ENCODE results near the gene MDM1.

Gene MDM1

GRCh38 chr12:68319988-68320623 is 12.1 kb downstream of the MDM1 start:
- DNase-seq = no peak

GRCh38 chr12:68317047-68317667 is 15.0 kb downstream of the MDM1 start:
- peak; percentile 18 for DNase-seq

- no peak for DNase-seq
Measured at GRCh38 chr12:68310370-68310769, 21.8 kb downstream of the MDM1 start.

GRCh38 chr12:68306564-68306963 is 25.6 kb downstream of the MDM1 start:
- DNase-seq = no peak

GRCh38 chr12:68305278-68305677 is 26.9 kb downstream of the MDM1 start:
- no peak for DNase-seq

- DNase-seq = no peak
Measured at GRCh38 chr12:68304626-68305025, 27.5 kb downstream of the MDM1 start.

- no peak for DNase-seq
Measured at GRCh38 chr12:68303850-68304249, 28.3 kb downstream of the MDM1 start.

GRCh38 chr12:68297929-68298328 is 34.2 kb downstream of the MDM1 start:
- no peak for DNase-seq

- no peak for DNase-seq
Measured at GRCh38 chr12:68294251-68294650, 37.9 kb downstream of the MDM1 start.

- no peak for DNase-seq
Measured at GRCh38 chr12:68293347-68293746, 38.8 kb downstream of the MDM1 start.

GRCh38 chr12:68292151-68292943 is 39.8 kb downstream of the MDM1 start:
- DNase-seq = no peak

- DNase-seq = no peak
Measured at GRCh38 chr12:68291396-68292036, 40.6 kb downstream of the MDM1 start.

GRCh38 chr12:68290126-68290525 is 42.0 kb downstream of the MDM1 start:
- peak; percentile 17 for DNase-seq

- no peak for DNase-seq
Measured at GRCh38 chr12:68287106-68287505, 45.1 kb downstream of the MDM1 start.

- no peak for DNase-seq
Measured at GRCh38 chr12:68286396-68286795, 45.8 kb downstream of the MDM1 start.

GRCh38 chr12:68285541-68285940 is 46.6 kb downstream of the MDM1 start:
- DNase-seq = no peak

GRCh38 chr12:68281322-68282077 is 50.7 kb downstream of the MDM1 start:
- no peak for DNase-seq

- no peak for DNase-seq
Measured at GRCh38 chr12:68280240-68280639, 51.9 kb downstream of the MDM1 start.

- no peak for DNase-seq
Measured at GRCh38 chr12:68279227-68280054, 52.7 kb downstream of the MDM1 start.

- DNase-seq = no peak
Measured at GRCh38 chr12:68276402-68276930, 55.7 kb downstream of the MDM1 start.

- no peak for DNase-seq
Measured at GRCh38 chr12:68272732-68273131, 59.4 kb downstream of the MDM1 start.

GRCh38 chr12:68271346-68271745 is 60.8 kb downstream of the MDM1 start:
- no peak for DNase-seq

Measured in stimulated activated CD4-positive, alpha-beta T cell treated with anti-CD3 and anti-CD28 coated beads, Interleukin-4, amount 100 ng/mL, for 1 hour (primary cell).